Measurements from ENCODE around the gene FRAS1.

GRCh38 chr4:78299565-78299972 is 242.4 kb downstream of the FRAS1 start:
- TF ChIP-seq CTCF (IDR thresholded peaks at IDR 0.05) = no peak
- no peak for TF ChIP-seq POLR2A (IDR thresholded peaks at IDR 0.05)

All from heart left ventricle (tissue), 13 donors.